LHCN-M2 (cell line): ENCODE results near the gene DCAKD. TPM values are rescaled to one million over a fixed set of nuclear protein-coding genes. Genes with fewer than 3 reads are reported as not detected.

Experiments used
- DNase-seq: peaks from one replicate; pipeline ENCODE4 v3.0.0-alpha.2; 2012; ENCODE audit warnings: low read depth
- total RNA-seq: library from RNA; depleted of rRNA; stranded (reverse); fragments of >200 nt; gene quantifications from 2 replicates; pipeline ENCODE4 v1.2.3, GENCODE V29; 2014

DCAKD gene
- total RNA-seq, 1 experiment from 2014 or later = 72.7 TPM

DNA sequence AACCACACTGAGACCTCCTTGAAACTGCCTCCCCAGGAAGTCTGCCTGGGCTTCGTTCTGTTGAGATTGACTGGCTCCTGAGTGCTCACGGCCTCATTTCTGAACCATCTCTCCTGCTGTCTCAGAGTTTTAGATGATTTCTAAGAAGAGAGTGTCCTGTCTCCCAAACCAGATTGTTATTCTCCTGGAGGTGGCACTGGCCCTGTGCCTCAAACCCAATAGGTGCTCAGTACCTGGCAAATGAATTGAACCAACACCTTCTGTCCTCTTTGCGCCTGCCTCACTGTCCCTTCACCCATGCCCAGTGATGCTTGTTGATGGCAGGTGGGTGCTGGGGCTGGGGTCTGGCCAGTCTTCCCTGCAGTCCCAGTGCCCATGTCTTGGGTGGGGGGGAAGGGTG, 47.0 kb downstream of the DCAKD start:
- no peak for DNase-seq

DNA sequence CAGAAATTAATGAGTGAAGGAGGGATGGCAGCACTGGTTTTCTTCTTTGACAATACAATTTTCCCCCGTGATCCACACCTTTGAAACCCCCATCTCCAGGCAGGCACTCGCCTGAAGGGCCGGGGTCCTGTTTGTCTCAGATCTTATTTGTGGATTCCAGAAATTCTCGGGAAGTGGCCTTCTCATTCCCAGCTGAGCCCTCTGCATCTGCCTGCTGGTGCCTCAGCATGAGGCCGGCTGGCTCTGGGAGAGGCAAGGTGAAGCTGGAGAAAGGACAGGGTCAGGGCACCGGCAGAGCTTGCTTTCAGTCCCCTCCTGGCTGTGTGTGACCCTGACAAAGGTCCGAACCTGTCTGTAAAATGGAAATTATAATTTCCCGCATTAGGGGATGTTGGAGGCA, 47.6 kb downstream of the DCAKD start:
- no peak for DNase-seq

DNA sequence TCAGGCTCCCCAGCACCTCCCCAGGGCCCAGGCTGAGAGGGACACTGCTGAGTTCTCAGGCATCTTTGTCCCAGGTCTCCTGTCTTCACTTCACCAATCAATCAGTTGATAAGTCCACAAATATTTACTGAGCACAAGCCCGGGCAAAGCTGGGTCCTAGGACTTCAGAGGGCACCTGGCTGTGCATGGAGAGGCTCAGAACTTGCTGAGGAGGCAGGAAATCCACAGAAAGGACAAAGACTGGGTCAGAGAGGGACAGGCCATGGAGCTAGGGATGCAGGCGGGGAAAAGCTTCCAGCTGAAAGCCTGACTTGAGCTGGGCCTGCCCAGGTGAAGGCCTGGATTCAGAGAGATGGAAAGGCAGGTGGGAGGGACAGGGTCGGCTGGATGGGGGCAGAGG, 50.1 kb downstream of the DCAKD start:
- no peak for DNase-seq

DNA sequence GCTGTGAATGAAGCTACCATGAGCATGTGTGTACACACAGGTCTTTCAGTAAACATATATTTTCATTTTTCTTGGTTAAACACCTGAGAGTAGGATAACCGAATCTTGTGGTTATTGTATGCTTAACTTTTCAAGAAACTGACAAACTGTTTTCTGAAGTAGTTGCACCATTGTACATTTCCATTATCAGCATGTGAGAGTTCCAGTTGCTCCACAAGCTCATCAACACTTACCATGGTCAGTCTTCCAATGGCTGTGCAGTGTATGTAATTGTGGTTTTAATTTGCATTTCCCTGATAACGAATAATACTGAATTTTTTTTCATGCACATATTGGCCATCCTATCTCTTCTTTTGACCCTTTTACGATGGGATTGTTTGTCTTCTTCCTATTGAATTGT, 52.0 kb downstream of the DCAKD start:
- DNase-seq = no peak

DNA sequence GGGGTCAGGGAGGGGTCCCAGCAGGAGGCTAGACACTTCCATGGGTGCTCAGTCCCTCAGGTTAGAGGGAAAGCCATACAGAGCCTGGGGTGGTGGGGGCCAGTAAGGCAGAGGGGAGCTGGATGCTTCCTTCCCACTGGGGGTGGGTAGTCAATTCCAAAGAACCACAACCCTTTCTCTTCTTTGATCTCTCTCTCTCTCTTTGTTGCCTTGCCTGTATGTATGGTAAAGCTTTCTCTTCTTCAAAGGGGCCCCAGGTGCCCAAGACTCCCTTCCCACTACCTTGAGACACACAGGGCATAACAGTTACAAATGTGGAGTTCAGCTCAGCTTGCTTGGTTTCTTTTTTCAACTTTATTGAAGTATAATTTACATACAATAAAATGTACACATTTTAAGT, 52.8 kb downstream of the DCAKD start:
- no peak for DNase-seq

DNA sequence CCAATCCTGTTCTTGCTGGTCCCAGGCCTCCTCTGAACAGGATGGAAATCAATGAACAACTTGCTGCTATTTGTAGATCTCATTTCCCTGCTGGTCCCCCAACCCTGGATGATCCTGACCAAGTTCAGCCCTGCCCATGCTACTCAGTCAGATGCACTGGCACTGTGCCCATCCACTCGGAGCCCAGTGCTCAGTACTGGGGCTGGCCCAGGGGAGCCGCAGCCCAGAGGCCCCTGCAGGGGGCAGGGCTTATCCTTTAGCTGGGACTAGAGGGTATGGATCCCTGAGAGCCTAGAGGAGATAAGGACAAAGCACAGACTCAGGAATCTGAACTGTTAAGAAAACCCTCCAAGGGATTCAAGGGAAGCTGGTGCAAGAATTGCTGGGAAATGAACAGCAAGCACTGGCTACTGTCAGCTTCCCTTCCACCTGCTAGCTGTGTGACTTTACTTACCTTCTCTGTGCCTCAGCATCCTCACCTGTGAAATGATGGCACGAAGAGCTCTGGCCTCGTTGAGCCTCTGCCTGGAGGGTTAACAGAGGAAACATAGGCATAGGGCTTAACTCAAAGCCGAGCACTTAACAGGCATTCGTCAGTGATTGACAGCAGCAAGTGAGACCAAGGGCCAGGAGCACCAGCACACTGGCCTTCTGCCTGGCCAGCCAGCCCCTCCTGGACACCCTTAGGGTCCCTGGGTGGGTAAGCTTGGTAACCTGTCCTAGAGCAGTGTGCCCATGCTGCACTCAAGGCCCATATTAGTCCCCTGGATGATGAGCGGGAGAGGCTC, 53.5 kb downstream of the DCAKD start:
- peak; percentile 61 for DNase-seq

DNA sequence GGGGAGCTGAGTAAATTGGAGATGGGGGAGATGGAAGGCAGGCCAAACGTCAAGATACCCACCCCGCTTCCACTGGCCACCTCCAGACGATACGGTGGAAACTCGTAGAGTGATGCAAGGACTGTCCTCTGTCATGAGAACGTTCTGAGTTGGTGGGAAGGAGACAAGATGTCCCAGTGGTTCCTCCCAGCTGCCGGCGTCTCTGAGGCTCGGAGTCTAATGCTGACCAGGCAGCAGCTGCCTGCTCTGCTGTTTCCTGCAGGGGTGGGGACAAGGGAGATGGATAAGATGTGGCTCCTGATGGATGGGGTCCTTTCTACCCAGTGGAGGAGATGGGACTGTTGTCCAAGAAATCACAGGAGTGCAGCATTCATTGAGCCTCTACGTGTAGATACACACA, 55.1 kb downstream of the DCAKD start:
- DNase-seq = no peak

DNA sequence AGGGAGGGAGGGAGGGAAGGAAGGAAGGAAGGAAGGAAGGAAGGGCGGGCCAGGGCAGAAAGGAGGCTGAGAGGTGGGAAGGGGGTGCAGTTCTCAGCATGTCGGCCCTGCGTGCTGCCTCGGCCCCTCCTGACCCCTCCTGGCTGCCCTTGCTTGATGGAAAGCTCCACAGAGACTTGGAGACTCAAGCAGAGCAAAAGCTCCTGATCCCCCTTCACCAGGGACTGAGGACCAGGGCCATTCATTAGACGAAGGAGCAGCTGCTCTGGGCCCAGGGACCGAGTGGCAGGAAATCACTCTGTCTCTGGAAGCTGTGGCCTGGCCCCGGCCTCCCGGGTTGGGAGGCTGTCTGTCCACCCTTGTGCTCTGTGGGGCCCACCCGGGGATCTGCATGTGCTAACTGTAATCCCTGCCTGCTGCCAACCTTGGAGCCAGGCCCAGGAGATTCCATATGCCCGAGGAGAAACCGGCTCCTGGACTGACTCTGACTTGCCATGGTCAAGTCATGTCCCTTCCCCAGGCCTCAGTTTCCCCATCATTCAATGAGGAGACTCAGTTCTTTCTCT, 55.9 kb downstream of the DCAKD start:
- DNase-seq = no peak

DNA sequence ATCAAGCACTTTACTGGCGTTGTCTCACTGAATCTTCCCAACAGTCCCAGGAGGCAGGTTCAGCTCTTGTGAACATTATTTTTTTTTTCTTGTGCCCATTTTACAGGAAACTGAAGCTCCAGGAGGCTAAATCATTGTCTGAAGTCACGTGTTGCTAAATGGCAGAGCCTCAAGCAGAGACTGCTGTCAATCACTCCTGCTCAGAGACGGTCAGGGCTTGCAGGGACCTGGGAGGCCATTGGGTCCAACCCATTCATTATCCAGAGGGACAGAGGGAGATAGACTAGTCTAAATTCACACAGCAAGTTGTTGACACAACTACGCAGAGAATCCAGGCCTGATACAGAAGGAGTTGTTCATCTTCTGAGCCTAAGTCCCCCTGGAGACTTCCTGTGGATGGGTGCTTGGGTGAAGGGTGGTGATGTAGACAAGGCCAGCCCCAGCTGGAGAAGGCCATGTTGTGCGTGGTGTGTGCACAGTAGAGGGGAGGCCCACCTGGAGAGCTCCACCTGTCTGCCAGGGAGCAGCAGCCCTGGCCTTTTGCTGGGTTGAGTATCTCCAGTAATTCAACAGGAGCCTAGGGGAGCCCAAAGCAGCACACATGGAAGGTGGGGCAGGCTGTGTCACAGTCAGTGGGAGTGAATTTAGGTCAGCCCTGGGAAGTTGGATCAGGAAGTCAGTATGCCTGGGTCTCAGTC, 59.0 kb downstream of the DCAKD start:
- DNase-seq = no peak

DNA sequence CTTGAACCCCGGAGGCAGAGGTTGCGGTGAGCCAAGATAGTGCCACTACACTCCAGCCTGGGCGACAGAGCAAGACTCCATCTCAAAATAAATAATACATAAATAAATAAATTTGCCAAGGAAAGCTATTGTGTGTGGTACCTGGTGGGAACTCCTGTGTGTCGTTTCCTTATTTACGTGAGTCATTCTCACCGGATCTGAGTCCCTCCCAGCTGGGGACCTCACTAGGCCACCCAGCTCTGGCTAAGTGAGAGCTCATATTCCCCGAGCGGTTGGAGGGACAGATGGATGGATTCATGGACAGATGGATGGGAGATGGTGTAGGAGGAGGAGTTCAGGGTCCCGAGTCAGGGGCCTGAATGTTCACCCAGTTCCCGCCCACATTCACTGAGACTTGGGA, 60.4 kb downstream of the DCAKD start:
- DNase-seq = no peak

DNA sequence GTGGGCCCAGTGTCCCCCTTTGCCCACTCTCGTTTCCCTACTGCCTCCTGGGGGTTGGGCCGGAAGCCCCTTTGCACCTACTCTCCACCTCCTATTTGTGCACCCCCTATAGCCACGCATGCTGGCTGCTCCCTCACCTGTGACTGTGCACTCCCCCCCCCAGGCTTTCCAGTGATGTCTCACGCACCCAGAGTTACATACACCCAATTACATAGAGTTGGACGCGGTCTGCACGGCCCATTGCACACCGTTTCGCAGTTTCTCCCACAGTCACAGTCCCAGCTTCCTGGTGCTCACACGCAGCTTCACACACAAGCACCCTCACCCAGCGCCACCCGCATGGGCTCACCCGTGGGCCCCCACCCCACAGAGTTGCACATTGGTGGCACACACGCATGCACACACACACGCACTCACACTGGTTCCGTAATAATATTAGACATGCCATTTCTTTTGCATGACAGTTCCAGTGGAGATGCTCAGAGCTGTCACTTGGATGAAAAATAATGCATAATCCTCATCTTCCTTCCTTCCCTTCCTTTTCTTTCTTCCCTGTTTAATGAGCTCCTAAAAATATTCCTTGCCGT, 61.8 kb downstream of the DCAKD start:
- no peak for DNase-seq

DNA sequence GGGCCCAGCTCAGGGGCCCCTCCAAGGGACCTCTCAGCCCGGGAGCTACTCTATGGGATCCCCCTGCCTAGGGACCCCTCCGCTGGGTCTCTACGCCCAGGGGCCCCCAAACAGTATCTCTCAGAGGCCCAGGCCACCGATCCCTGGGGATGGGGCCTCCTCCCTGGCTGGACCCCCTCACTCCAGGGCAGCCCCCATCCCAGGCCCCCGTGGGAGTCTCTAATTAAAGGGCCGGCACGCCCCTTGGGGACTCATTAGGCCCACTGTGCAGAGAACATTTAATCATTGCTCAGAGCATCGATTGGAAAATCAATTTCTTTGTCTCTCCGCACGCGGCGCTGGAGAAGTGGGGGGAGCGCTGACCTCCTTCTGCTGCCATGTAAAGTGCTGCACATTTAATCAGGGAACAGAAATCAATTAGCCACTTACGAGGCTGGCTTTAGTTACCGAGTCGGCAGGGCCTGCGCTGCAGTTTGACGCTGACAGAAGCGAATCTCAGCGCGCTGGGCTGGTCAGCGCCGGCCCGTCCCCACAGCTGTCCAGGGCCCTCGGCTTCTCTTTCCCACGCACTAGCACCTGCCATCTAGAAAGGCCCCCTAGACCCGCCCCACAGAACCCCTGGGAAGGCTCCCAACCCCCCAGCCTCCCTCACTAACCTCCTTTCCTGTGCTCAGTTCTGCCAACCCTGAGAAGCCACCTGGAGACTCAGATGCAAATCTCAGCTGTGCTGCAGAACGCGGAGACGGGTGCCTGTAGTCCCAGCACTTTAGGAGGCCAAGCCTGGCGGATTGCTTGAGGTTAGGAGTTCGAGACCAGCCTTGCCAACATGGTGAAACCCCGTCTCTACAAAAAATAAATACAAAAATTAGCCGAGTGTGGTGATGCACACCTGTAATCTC, 63.1 kb downstream of the DCAKD start:
- DNase-seq = no peak

DNA sequence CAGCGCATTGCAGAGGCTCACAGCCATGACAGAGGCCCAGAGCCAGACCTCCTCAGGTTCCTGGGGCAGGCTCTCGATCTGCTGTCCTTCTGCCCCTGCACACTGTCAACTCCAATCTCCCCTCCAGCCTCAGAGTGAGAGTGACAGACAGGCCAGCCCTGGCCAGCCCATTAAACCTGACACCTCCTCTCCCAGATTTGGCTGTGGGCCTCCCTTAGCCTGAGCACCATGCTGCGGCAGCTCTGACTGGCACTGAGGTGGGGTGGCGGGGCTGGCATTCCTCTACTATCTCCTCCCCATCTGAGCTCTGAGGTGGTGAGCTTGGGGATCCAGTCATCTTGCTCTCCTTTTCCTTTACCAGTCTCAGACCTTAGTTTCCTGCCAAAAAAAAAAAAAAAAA, 67.9 kb downstream of the DCAKD start:
- no peak for DNase-seq

DNA sequence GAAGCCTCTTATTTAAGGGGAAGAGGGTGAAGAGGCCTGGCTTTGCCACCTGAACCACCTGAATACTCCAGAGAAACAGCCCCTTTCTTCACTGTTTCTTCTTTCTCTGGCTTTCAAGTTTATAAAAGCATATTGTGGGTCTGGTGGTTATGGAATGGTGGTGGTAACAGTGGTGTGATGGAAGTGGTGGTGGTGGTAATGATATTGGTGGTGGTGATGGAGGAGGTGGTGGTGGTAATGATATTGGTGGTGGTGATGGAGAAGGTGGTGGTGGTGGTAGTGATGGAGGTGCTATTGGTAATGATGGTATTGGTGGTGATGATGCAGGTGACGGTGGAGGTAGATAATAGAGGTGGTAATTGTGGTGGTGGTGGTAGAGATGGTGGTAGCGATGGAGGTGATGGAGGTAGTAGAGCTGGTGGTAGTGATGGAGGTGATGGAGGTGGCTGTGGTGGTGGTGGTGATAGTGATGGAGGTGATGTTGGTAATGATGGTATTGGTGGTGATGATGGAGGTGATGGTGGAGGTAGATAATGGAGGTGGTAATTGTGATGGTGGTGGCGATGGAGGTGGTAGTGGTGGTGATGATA, 69.2 kb downstream of the DCAKD start:
- DNase-seq = no peak

DNA sequence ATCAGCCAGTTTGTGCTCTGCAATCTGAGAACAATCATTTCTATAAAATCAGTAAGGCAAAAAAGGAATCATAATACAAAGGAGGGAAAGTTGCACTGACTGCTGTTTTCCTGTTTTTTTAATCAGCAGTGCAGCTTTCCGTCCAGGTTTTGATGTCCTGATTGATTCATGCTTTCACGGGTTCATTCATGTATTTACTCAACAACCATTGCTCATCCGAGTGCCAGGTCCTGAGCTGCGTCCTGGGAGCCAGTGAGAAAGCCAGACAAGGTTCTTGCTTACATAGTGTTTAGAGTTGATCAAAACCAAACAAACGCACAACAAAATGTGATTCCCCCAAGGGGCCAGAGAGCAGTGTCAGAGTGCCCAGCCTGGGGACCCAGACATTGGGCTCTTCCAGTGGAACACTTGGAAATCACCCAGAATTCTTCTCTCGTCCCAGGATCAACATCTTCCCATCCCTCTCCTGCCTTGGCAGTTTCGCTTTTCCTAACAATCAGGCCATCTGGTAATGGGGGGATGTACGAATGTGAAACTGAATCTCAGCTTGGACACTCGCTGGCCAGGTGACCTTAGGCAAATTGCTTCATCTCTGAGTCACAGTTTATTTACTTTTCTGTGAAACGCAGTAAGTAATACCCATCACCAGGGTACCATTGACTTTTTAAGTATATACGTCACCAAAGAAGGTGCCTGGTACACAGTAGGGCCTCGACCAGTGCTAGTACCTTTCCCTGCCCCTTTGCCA, 70.0 kb downstream of the DCAKD start:
- peak; percentile 55 for DNase-seq

DNA sequence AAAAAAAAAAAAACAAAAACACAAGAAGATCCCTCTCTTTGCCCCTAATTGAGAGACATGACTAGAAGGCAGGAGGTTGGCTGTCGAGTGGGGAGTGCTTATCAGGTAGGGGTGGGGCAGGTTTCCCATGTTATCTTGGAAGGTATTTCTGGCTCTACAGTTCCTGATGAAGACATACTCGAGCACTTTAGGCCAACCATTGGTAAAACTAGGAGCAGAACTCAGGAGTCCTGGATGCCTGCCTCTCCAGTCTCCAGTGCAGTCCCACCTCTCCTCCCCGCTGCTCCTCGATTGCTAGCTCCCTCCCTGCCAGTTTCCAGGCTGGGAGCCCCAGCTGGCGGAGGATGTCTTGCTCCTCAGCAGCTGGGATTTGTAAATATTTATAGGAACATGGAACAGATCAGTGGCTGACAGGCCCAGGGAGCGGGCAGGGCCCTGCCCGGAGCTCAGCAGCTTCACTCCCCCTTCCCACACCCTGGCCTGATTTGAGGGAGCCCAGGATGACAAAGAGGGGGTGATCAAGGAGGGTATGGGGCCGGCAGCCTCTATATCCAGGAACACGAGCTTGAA, 71.9 kb downstream of the DCAKD start:
- DNase-seq = no peak

DNA sequence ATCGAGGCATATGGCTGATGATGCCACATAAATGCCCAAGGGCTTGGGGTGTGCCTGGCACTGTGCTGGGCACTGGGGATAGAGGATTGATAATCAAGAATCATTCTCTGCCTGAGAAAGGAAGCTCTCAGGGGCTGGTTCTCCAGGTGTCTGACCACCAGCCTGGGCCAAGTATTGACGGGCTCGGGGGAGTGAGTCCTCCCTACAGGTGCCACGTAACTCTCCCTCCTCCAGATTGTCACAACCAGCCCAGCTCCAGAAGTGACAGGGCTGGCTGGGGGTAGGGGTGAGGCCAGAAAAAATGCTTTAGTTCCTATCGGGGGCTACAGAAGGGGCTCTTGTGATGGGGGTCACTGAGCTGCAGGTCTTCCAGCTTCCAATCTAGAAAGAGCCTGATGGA, 72.6 kb downstream of the DCAKD start:
- no peak for DNase-seq

DNA sequence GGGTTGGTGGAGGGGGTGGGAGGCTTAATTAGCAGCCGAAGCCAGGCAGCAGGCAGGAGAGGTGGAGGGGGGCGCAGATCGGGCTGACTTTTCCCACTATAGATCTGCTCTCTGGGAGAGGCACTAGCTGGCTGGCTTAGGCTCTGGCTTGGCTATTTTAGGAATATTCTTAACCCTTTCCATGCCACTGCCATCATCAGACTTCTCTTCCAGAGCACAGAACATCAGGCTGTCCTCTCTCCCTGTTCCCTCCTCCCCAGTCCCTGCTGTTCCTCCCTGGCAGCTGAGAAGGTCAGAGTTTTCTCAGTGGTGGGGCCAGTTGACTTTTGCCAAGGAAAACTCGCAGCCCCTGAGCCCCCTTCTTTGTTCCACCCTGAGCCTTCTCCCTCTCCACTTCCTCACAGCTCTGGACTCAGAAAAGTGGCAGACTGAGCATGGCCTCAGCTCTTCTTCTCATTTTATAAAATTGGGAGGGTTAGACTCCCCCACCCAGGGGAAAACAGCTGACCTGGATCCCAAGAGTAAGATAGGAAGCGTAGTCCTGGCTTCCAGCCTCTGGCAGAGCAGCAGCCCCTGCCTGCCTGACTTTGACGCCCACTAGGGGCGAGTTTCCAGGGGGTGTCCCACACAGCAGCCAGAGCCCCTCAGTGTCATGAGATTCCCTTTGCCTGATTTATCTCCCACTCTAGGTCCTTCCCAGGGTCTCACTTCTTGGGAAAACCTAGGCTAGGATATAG, 73.5 kb downstream of the DCAKD start:
- DNase-seq = no peak

DNA sequence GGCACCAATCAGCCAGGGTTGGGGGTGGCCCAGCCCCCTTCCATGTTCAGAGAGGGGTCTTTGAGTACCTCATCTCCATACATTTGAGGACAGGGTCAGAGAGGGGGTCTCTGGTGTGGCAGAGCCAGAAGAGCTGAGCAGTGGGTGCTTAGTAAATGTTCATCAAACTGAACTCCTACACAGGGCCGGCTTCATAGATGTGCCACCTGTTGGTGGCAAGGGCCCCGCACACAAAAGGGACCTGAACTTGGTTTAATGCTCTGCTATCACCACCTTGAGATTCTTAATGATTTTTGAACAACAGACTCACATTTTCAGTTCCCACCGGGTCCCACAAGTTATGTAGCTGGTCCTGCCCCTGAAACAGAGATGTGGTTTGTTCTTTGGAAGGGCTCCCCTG, 74.4 kb downstream of the DCAKD start:
- DNase-seq = no peak
